Effector memory CD4-positive, alpha-beta T cell (primary cell): ENCODE measurements around the gene HTT.

Experiments used
- DNase-seq, 3 donors: peaks; one replicate each; pipeline ENCODE4 v3.0.0-alpha.2; 2020
- H3K27ac ChIP-seq: 2 replicates; pipeline ENCODE4 v1.7.0; 2013; ENCODE audit warnings: mild to moderate bottlenecking, low read length, moderate library complexity; ENCODE audit not compliant: insufficient read depth, poor library complexity, severe bottlenecking
- H3K27me3 ChIP-seq: replicated peaks from 2 replicates; pipeline ENCODE4 v1.7.0; 2013; ENCODE audit warnings: mild to moderate bottlenecking, low read length; ENCODE audit not compliant: insufficient read depth, control insufficient read depth, poor library complexity, severe bottlenecking
- H3K36me3 ChIP-seq: 2 replicates; pipeline ENCODE4 v1.7.0; 2013; ENCODE audit warnings: mild to moderate bottlenecking, low read length, moderate library complexity; ENCODE audit not compliant: control insufficient read depth, insufficient read depth
- H3K4me1 ChIP-seq: 2 replicates; pipeline ENCODE4 v1.7.0; 2013; ENCODE audit warnings: low read length, mild to moderate bottlenecking; ENCODE audit not compliant: control insufficient read depth, insufficient read depth, poor library complexity, severe bottlenecking
- H3K4me3 ChIP-seq: 2 replicates; pipeline ENCODE4 v1.7.0; 2013; ENCODE audit warnings: low read length, low read depth, mild to moderate bottlenecking; ENCODE audit not compliant: insufficient read depth, poor library complexity, severe bottlenecking
- H3K9me3 ChIP-seq: 2 replicates; pipeline ENCODE4 v1.7.0; 2013; ENCODE audit warnings: mild to moderate bottlenecking, low read length, moderate library complexity; ENCODE audit not compliant: control insufficient read depth

HTT gene

DNA sequence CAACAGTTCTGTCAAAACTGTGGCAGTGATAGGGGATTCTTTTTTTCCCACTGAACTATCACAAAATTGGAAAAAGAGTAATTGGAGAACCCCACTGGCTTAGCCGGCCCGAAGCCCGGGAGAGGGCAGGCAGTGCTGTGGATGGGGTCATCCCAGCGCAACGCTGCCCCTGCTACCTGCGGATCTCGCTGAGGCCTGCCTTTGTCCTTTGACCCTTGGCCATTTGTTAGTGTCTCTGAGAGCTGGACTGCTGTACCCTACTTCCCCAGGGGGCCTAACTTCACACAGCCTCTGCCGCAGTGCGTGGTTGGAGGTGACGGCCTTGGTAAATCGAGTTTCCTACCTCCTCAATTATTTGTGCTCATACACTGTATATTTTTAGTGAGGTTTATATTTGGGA is 131.5 kb downstream of the HTT start:
- Histone ChIP-seq H3K4me3 (no peak overlapping the region), H3K27me3 (no peaks in the 10 kb centered on the region), H3K27ac (no peak overlapping the region), H3K4me1 (peaks cover 19% of the 10 kb centered on the region), H3K9me3 (no peaks in the 10 kb centered on the region), H3K36me3 (peaks cover 37% of the 10 kb centered on the region)
- no peak for DNase-seq

GRCh38 chr4:3206439-3207100 is 132.1 kb downstream of the HTT start:
- Histone ChIP-seq H3K36me3 (peaks cover 37% of the 10 kb centered on the region), H3K4me1 (peaks cover 13% of the 10 kb centered on the region), H3K27me3 (no peaks in the 10 kb centered on the region), H3K9me3 (no peaks in the 10 kb centered on the region), H3K27ac (no peak overlapping the region), H3K4me3 (no peak overlapping the region)
- DNase-seq: no peak

GRCh38 chr4:3207531-3208037 is 133.1 kb downstream of the HTT start:
- Histone ChIP-seq H3K27me3 (no peaks in the 10 kb centered on the region), H3K36me3 (peaks cover 45% of the 10 kb centered on the region)

DNA sequence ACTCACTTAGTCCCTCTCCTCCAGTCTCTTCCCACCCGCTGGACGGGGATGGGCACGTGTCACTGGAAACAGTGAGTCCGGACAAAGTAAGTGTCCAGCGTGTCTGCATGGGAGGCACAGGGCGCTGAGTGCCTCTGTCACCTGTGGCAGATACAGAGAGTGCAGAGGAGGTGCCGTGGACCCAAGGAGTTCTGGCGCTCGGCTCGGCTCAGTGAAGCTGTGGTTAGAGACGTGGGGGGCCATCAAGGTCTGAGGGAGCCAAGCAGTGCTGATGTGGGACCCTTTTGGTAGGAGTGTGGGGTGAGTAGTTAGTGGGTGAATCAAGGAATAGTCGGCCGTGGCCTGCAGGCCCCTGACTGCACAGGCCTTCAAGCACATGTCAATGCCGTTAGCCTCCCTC is 134.3 kb downstream of the HTT start:
- H3K4me3 ChIP-seq: no peak overlapping the region

More at GRCh38 chr4:3207531-3208037, 133.1 kb downstream of the HTT start:
- no peaks in the 10 kb centered on the region for H3K9me3 ChIP-seq
- H3K4me1 ChIP-seq: peaks cover 3% of the 10 kb centered on the region
- H3K27ac ChIP-seq: no peak overlapping the region
- DNase-seq: no peak
- H3K4me3 ChIP-seq: no peak overlapping the region

DNA sequence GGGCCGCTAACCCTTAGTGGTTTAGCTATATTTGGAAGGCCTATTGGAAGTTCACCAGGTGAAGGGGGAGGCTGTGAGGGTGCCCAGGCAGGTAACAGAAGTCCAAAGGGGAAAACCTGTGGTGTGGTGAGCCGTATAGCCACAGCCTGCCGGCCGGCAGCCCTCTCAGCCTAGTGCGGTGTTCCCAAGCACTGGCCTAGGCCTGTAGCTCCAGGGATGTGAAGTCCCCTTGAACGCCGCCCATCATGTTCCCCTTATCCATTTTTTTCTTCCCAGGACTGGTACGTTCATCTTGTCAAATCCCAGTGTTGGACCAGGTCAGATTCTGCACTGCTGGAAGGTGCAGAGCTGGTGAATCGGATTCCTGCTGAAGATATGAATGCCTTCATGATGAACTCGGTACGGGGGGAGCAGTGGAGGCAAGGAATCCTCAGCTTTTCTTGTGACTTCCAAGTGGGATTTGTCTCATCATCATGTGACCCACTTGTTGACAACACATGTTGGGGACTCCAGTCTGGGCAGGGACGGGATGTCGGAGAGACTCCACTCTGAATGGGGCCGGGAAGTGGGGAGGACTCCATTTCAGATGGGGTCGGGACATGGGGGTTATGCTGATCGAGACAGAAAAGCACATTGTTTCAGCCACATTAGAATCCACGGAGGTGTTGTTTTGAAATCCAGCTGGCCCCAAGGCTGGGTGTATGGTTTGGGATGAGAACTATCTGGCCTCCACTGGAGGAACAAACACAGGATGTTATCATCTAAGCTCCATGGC is 135.3 kb downstream of the HTT start:
- peaks cover 60% of the 10 kb centered on the region for H3K36me3 ChIP-seq
- DNase-seq: no peak
- no peak overlapping the region for H3K4me3 ChIP-seq
- no peaks in the 10 kb centered on the region for H3K9me3 ChIP-seq
- no peaks in the 10 kb centered on the region for H3K27me3 ChIP-seq
- no peaks in the 10 kb centered on the region for H3K4me1 ChIP-seq
- H3K27ac ChIP-seq: no peak overlapping the region

More for the DNA sequence above, 134.3 kb downstream of the HTT start:
- H3K9me3 ChIP-seq: no peaks in the 10 kb centered on the region
- DNase-seq: no peak
- no peaks in the 10 kb centered on the region for H3K4me1 ChIP-seq
- peaks cover 56% of the 10 kb centered on the region for H3K36me3 ChIP-seq
- H3K27me3 ChIP-seq: no peaks in the 10 kb centered on the region
- H3K27ac ChIP-seq: no peak overlapping the region

DNA sequence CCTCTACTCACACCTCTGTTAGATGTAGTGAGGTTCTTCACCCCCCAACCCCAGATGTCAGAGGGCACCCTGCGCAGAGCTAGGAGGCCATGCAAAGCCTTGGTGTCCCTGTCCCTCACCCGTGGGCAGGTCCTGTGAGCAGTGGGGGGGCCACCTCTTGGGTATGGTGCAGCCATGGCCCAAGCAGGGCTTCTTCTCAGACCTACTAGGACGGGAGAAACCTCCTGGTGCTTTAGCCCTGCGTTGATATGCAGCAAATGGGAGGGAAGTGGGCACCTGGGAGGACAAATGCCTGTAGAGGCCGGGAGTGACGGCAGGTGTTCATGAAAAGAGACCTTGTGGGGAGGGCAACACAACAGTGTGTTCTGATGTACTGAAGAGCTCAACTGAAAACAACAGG is 136.0 kb downstream of the HTT start:
- no peaks in the 10 kb centered on the region for H3K4me1 ChIP-seq
- no peak overlapping the region for H3K27ac ChIP-seq
- peaks cover 67% of the 10 kb centered on the region for H3K36me3 ChIP-seq
- no peaks in the 10 kb centered on the region for H3K27me3 ChIP-seq
- no peak overlapping the region for H3K4me3 ChIP-seq
- H3K9me3 ChIP-seq: no peaks in the 10 kb centered on the region
- no peak for DNase-seq

DNA sequence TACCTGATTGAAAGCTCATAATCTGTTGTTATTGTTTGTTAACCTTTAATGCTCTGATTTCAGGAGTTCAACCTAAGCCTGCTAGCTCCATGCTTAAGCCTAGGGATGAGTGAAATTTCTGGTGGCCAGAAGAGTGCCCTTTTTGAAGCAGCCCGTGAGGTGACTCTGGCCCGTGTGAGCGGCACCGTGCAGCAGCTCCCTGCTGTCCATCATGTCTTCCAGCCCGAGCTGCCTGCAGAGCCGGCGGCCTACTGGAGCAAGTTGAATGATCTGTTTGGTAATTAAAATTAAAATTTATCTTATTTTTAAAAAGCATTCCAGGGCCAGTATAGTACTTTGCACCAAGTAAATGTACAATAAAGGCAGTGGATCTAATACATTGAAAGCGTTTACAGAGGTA is 137.4 kb downstream of the HTT start:
- no peaks in the 10 kb centered on the region for H3K27me3 ChIP-seq
- H3K4me3 ChIP-seq: no peak overlapping the region
- no peaks in the 10 kb centered on the region for H3K9me3 ChIP-seq
- no peak overlapping the region for H3K27ac ChIP-seq
- H3K4me1 ChIP-seq: no peaks in the 10 kb centered on the region
- H3K36me3 ChIP-seq: peaks cover 70% of the 10 kb centered on the region
- no peak for DNase-seq

DNA sequence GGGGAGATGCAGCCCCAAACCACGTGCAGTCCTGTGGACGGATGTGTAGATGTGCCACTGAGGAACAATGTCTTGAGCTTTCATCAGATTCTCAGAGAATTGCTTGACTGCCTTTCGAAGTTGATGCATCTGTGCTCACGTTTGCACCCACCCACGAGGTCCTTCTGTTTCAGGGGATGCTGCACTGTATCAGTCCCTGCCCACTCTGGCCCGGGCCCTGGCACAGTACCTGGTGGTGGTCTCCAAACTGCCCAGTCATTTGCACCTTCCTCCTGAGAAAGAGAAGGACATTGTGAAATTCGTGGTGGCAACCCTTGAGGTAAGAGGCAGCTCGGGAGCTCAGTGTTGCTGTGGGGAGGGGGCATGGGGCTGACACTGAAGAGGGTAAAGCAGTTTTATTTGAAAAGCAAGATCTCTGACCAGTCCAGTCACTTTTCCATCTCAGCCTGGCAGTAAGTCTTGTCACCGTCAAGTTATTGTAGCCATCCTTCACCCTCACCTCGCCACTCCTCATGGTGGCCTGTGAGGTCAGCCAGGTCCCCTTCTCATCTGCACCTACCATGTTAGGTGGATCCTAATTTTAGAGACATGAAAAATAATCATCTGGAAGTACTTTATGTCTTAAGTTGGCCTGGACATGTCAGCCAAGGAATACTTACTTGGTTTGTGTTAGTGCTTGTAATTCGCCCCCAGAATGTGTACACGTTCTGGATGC is 138.1 kb downstream of the HTT start:
- Histone ChIP-seq H3K4me3 (no peak overlapping the region), H3K27me3 (no peaks in the 10 kb centered on the region), H3K36me3 (peaks cover 70% of the 10 kb centered on the region), H3K4me1 (no peaks in the 10 kb centered on the region), H3K27ac (no peak overlapping the region), H3K9me3 (no peaks in the 10 kb centered on the region)
- DNase-seq: no peak

GRCh38 chr4:3213106-3213425 is 138.6 kb downstream of the HTT start:
- no peak for DNase-seq
- Histone ChIP-seq H3K36me3 (peaks cover 72% of the 10 kb centered on the region), H3K4me3 (no peak overlapping the region), H3K4me1 (no peaks in the 10 kb centered on the region), H3K27me3 (no peaks in the 10 kb centered on the region), H3K27ac (no peak overlapping the region), H3K9me3 (no peaks in the 10 kb centered on the region)
